OCI-M1 (cell line): ENCODE results near the gene TMEM60.
"Not testable (repeated sequence)": the region's sequence is repeated elsewhere in the genome, so short reads cannot be mapped to it uniquely, and the experiment has no call there.

ENCODE experiments used
- DNase-seq: peaks from one replicate; lab custom pipeline; 2025; lab: John Stamatoyannopoulos, UW

The TMEM60 gene, protein sequence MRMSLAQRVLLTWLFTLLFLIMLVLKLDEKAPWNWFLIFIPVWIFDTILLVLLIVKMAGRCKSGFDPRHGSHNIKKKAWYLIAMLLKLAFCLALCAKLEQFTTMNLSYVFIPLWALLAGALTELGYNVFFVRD

GRCh38 chr7:77798394-77799077 lies at the start of gene TMEM60, which contains the start of gene PHTF2:
Gene TMEM60 (minus strand): TSS chr7:77798434. CDS start chr7:77794373, 4,061 bp downstream.
Gene PHTF2 (plus strand): TSS chr7:77798773.
- DNase-seq = peak; percentile 100

DNA sequence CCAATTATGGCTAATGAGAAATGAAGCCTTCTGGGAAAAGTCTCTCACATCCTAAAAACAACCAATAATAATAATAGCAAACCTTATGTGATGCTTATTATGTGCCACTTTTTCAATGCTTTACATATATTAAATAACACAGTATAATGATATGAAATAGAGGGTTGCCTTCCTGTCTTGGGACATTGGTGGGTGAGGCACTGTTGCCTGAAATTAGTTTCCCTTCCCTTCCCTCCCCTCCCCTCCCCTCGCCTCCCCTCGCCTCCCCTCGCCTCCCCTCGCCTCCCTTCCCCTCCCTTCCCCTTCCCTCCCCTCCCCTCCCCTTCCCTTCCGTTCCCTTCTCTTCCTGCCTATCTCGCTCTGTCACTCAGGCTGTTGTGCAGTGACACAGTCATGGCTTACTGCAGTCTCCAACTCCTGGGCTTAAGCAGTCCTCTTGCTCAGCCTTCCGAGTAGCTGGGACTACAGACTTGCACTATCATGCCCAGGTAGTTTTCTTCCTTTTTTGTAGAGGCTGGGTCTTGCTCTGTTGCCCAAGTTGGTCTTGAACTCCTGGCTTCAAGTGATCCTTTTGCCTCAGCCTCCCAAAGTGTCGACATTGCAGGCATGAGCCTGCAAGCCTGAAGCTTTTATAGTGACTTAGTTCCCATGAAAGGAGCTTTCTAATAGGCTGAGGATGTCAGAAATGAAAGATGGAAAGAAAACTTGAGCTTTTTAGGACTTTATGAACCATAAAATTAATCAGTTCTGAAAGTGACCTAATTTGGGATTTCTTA lies 48.3 kb upstream of the TMEM60 start:
- DNase-seq = peak; percentile 69

DNA sequence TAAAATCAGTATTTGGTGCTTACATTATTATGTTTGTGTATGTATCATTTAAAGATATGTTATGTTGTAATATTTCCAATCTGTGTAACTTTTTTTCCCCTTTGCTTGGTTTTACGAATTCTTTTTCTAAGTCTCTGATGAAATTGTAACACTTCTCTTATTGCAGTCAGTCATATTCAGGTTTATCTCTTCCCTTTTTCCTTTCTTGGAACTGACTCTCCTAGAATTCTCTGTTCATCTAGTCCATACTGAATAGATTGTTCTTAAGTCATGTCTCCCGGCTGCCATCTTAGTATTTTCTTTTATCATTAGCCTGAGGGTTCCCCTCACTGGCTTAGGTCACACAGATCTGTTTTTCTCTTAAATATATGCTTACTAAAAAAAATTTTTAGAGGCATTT lies 45.0 kb upstream of the TMEM60 start:
- peak; percentile 97 for DNase-seq

DNA sequence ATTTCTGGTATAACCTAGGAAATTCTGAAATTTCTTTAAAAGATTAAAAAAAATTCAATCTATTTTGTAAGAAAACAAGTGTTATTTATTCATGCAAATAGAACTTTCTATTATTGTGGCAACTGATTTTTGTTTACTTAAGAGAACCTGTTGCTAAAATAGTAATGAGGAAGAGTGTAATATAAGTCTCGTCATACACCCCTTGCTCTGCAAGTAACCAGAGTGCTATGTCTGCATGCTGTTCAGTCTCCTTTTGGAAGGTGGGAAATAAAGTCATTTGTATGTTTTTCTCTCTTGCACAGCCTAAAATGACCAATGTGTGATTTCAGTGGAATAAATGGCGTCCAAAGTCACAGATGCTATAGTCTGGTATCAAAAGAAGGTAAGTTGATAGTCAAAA lies 41.7 kb upstream of the TMEM60 start:
- DNase-seq = peak; percentile 50

DNA sequence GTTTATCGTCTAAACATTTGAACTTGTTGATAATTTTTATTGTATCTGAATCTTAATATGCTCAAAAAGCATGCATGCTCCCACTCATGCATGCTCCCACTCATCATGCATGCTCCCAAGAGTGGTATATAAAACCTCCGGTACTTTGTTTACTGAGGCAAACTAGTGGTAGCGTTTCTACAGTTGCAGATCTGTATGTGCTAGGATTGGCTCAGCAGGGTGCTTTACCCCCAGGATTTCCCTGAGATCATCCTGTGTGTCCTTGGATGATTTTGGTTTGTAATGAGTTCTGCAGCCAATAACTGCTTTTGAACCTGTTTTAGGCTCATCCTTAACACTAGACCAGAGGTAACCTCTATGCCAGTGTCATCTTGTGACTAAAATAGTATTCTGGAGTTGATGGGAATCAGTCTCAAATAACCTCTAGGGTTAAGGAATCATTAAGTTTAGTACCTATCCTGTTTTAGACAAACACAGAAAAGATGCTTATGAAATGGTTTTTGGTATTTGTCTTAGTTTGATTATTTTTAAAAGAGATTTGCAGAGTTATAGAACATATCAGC lies 40.8 kb upstream of the TMEM60 start:
- peak; percentile 64 for DNase-seq

GRCh38 chr7:77837966-77838365 lies 39.7 kb upstream of the TMEM60 start:
- DNase-seq = peak; percentile 54

DNA sequence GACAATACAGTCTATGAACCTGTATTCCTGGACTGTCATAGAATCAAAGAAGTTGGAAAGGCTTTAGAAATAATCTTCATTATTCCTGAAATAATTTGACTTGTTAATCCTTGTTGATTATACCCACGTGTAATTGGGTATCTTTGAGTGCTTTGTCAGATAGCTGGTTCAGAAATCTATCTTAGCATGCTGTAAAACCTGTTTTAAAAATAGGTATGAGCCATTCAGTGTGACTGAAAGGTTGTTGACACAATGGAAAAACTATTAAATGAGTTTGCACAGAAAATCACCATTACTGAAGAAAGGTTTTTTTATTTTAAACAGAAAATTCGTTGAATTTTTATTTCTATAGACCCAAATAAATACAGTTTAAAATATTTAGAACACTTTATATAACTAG lies 39.0 kb upstream of the TMEM60 start:
- DNase-seq = no peak

- not testable (repeated sequence) for DNase-seq
Observed at GRCh38 chr7:77836425-77836824, 38.2 kb upstream of the TMEM60 start.

GRCh38 chr7:77833136-77833535 lies 34.9 kb upstream of the TMEM60 start:
- no peak for DNase-seq

GRCh38 chr7:77831953-77832352 lies 33.7 kb upstream of the TMEM60 start:
- peak; percentile 46 for DNase-seq

DNA sequence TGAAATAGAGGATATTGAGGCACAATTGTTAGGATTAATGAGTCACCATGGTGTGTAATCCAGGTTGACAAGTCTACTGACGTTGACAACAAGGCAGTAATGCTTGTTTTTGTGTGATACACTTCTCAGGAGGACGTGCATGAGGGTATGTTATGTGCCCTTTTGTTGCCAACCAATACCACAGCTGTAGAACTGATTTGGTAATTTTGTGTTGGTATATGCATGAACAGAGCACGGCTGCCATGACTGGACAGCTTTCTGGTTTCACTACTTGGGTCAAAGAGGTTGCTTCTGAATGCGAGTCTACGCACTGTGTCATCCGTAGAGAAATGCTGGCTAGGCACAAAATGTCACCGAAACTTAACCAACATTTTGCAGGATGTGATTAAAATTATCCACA lies 33.2 kb upstream of the TMEM60 start:
- no peak for DNase-seq

- DNase-seq = peak; percentile 55
Observed at GRCh38 chr7:77830649-77831355, 32.6 kb upstream of the TMEM60 start.

DNA sequence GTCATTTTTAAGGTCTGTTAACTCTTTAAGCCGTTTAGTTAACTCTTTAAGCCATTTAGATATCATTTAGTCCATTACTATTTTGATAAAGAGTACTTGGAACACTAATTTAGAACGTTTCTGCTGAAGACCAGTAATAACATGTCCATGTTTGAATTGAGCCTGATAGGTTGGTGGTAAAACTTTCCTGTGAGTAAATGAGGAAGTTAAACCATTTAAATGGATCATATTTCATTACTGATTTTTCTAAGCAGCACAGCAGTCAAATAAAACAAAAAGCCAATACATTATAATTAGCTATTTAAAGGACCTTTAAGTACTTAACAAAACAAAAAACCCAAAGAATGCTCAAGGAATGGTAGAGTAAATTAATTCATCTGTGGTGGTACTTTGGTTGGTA lies 29.8 kb upstream of the TMEM60 start:
- DNase-seq = peak; percentile 91

DNA sequence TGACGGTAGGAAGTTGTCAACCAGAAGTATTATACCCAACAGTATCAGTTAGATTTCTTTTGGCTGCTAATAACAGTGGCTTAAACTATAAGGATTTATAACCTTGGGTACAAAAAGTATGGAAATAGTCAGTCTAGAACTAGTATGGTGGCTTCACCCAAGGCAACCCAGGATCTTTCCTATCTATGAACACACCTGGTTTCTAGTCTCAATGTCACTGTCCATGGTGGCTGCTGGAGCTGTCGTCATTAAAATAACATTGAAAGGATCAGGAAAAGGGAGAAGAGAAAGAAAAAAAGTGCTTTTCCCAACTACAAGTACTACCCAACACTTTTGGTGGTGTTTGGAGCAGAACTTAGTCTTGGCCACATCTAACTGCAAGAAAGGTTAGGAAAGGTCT lies 28.1 kb upstream of the TMEM60 start:
- DNase-seq = no peak

DNA sequence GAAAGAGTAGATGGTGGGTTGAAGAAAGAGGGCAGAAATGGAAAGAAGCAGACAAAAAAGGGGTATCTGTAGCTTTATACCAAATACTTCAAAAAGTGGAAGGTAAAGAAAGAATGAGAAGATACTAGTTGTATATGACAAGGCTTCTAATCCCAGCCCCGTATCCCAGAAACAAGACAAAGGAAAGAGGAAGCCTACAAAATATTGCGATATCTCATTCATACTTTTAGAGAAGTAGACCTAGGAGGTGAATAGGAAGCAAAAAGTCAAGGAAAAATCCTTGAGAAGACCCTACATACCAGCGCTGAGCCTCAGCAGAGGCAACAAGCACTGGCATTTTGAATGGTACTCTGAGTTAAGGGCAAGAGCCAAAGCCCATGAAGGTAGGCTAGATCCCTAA lies 26.9 kb upstream of the TMEM60 start:
- peak; percentile 63 for DNase-seq

DNA sequence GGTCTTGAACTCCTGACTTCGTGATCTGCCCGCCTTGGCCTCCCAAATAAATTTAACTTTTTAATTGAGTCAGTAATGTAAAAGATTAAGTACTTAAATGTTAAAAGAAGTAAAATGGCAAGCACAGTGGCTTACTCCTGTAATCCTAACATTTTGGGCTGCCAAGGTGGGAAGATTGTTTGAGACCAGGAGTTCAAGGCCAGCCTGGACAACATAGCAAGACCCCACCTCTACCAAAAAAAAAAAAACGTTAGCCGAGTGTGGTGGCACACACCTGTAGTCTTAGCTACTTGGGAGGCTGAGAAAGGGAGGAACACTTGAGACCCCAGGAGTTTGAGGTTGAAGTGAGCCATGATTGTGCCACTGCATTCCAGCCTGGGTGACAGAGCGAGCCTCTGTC lies 26.4 kb upstream of the TMEM60 start:
- no peak for DNase-seq

GRCh38 chr7:77823787-77824186 lies 25.6 kb upstream of the TMEM60 start:
- DNase-seq = no peak

DNA sequence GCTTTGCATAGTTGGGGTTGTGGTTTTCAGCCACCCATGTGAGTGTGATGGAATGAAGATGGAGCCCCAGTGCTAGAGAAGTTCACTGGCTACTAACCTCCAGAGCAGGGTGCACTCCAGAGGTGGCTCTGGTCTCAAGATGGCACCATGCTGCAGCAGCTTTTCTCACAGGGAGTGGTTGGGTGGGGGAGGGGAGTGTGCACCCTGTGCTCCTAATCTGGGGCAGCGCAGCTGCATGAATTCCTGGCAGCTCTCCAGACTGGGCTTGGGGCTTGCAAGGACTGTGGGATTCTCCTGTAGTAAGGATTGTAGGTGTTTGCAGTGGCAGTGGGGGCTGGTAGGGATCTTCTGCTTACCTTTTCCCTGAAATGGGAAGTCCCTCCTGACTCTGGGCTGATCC lies 24.0 kb upstream of the TMEM60 start:
- DNase-seq = peak; percentile 91

DNA sequence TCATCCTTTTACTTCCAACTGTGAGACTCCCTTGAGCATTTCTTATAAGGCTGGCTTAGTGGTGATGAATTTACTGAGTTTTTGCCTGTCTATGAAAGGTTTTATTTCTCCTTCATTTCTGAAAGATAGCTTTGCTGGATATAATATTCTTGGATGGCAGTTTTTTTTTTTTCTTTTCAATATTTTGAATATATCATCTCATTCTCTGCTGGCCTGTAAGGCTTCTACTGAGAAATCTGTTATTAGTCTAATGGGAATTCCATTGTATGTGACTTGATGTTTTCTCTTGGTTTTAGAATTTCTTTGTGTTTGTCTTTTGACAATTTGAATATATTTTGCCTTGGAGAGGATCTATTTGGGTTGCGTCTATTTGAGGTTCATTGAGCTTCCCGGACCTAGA lies 22.7 kb upstream of the TMEM60 start:
- no peak for DNase-seq

- peak; percentile 52 for DNase-seq
Observed at GRCh38 chr7:77819021-77819420, 20.8 kb upstream of the TMEM60 start.

DNA sequence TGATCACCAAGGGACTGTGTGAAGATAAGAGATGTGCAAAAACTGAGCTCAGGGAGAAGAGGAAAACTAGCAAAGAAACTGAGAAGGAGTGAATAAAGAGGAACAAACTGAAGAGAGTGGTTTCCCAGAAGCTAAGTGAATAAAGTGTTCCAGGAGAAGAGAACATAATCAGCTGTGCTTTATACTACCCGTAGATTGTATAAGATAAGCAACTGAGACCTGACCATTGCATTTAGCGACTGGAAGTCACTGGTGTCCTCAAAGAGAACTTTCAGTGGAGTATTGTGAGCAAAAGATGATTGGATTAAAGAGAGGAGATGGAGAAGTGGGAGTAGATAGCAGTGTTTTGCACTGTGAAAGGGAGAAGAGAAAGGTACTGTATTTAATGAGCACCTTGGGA lies 14.9 kb upstream of the TMEM60 start:
- peak; percentile 92 for DNase-seq

GRCh38 chr7:77812290-77812685 lies 14.1 kb upstream of the TMEM60 start:
- no peak for DNase-seq
